SK-N-MC (cell line): ENCODE data around the gene LRRC8B.

ENCODE experiments used
- DNase-seq: peaks from one replicate; pipeline ENCODE4 v3.0.0-alpha.2; 2011; ENCODE audit warnings: low read depth, low spot score
- H3K27ac ChIP-seq: fragments of 200-600 bp; sonication (generic); 2 replicates; pipeline ENCODE4 v1.5.1; 2016; ENCODE audit warnings: mixed run types
- H3K36me3 ChIP-seq: fragments of 200-600 bp; sonication (generic); 2 replicates; pipeline ENCODE4 v1.6.1; 2017; ENCODE audit warnings: antibody characterized with exemption, low read length, mixed read lengths; ENCODE audit not compliant: insufficient read depth
- H3K4me3 ChIP-seq: fragments of 200-600 bp; sonication (generic); 2 replicates; pipeline ENCODE4 v1.5.1; 2016
- H3K9ac ChIP-seq: fragments of 200-600 bp; sonication (generic); 2 replicates; pipeline ENCODE4 v1.8.0; 2017; ENCODE audit warnings: mixed run types, mixed read lengths; ENCODE audit not compliant: insufficient read length
- H3K9me3 ChIP-seq: fragments of 200-600 bp; sonication (generic); 2 replicates; pipeline ENCODE4 v1.6.1; 2017; ENCODE audit warnings: low read depth, mild to moderate bottlenecking, antibody characterized with exemption, low read length, moderate library complexity, mixed read lengths
- EZH2 ChIP-seq: fragments of 200-600 bp; sonication (generic); IDR thresholded peaks from one replicate; pipeline ENCODE4 v1.6.1; 2017; ENCODE audit warnings: antibody characterized with exemption
- FOXP2 ChIP-seq: optimal IDR thresholded peaks from 2 replicates; pipeline ENCODE3; 2011; ENCODE audit warnings: mild to moderate bottlenecking, moderate library complexity; ENCODE audit not compliant: insufficient read depth; ENCODE audit errors: extremely low read length, control extremely low read depth
- POLR2AphosphoS5 ChIP-seq: IDR thresholded peaks from 2 replicates; pipeline ENCODE4 v1.6.1; 2012; ENCODE audit warnings: mild to moderate bottlenecking, low read depth, low read length, borderline replicate concordance

LRRC8B gene

DNA sequence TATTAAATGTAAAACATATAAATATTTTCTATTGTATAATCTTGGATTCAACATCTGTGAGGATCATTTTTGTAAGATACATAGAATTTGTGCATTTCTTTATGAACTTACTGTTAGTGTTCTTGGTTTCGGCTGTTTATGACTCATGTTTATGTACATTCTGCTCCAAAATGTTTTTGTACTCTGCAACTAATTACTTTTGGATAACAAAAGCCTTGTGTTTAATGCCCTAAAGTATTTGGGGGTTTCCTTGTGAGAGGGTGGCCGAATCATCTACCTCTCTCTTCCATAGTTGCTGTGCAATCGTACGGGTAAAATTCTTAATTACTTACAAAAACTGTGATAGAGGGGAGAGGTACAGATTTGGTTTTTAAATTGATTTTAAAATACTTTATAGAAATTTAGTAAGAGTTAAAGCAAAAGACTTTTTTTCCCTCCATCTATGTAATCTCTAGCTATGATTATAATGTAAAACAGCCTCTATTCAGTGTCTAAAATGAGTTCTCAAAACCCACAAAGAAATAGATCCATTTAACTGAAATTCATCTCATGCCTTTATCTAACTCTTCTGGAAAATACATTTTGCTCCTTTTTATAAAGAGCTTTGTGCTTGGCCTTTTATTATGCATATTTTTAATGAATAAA is 69.6 kb downstream of the LRRC8B start:
- H3K9me3 ChIP-seq: no peaks in the 10 kb centered on the region
- no peaks in the 10 kb centered on the region for H3K36me3 ChIP-seq
- H3K4me3 ChIP-seq: no peak overlapping the region
- DNase-seq: no peak
- no peak overlapping the region for H3K9ac ChIP-seq
- H3K27ac ChIP-seq: no peak overlapping the region
- TF ChIP-seq FOXP2 (no peak), POLR2AphosphoS5 (no peak), EZH2 (no peak)

DNA sequence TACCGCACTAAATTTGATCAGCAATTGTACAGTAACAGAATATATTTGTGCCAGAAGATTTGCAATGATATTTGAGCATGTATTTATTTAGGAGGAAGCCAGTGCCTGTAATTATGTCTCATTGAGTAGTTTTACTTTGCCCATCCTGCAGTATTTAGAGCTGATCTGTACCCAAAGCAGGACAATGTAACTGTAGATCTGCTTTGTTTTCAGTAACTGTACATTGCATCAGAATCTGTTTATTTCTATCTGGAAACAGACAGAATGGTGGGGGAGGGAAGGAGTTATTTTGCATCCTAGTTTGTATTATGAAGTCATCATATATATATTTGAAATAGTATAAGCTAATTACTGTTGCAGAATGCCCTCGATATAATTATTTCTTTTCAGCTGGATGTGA is 72.1 kb downstream of the LRRC8B start:
- no peak for DNase-seq
- no peak for TF ChIP-seq POLR2AphosphoS5
- no peak for TF ChIP-seq EZH2
- TF ChIP-seq FOXP2: no peak
- no peak overlapping the region for H3K4me3 ChIP-seq

DNA sequence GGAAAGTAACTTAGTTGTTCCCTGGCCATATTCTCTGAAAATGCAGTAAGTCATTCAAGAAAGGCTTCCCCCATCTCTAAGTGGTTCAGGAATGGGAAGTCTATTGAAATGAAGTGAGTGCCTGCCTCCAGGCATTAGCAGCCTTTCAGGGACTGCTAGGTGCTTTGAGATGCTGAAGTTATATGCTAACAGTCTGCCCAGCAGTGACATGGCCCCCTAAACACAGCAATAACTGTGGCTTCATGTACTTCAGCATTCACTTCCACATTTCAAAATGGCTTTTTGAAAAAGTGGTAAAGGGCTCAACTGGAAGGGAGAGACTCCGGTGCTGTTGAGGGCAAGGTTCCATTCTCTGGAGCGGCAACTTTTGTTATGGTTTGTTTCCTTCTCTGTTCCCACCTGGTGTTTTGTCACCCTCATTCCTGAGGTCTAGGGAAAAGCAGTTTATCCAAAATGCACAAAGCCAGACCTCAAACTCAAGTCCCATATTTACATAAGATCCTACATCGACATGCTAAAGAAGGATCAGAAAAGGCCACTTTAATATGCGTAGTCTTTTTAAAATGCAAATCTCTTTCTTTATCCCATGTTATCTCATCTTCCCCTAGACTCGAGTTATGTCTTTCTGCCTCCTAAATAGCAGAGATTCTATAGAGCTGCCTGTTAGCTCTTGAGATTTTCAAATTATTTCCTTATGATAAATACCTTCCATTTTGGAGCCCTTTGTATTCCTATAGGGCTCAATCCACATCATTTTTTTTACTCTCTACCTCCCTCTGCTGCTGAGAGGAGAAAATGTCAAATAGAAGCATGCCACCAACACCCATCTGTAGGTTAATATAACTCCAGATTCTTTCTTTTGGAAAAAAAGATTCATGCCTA is 74.1 kb downstream of the LRRC8B start:
- no peak for DNase-seq
- H3K4me3 ChIP-seq: no peak overlapping the region
- H3K9ac ChIP-seq: no peak overlapping the region
- no peak overlapping the region for H3K27ac ChIP-seq
- no peaks in the 10 kb centered on the region for H3K36me3 ChIP-seq
- H3K9me3 ChIP-seq: no peaks in the 10 kb centered on the region
- TF ChIP-seq POLR2AphosphoS5: no peak
- no peak for TF ChIP-seq FOXP2
- no peak for TF ChIP-seq EZH2

More for the DNA sequence above, 72.1 kb downstream of the LRRC8B start:
- H3K9me3 ChIP-seq: no peaks in the 10 kb centered on the region
- H3K27ac ChIP-seq: no peak overlapping the region
- no peaks in the 10 kb centered on the region for H3K36me3 ChIP-seq
- no peak overlapping the region for H3K9ac ChIP-seq

DNA sequence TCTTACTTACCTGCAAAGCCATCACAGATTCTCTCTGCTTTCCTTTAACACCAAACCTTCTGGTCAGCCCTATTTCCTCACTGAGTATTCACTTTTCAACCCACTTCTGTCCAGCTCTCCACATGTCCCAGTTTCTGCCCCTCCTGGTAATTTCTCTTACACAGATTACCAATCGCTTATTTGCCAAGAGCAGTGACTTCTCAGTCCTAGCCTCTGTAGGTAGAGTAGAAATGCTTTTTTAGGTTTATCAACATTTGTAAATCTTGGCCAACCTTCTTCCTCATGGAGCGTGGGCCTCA is 74.7 kb downstream of the LRRC8B start:
- no peaks in the 10 kb centered on the region for H3K36me3 ChIP-seq
- H3K9ac ChIP-seq: no peak overlapping the region
- H3K4me3 ChIP-seq: no peak overlapping the region
- H3K9me3 ChIP-seq: no peaks in the 10 kb centered on the region
- DNase-seq: no peak
- TF ChIP-seq POLR2AphosphoS5 (no peak), EZH2 (no peak), FOXP2 (no peak)
- H3K27ac ChIP-seq: no peak overlapping the region

DNA sequence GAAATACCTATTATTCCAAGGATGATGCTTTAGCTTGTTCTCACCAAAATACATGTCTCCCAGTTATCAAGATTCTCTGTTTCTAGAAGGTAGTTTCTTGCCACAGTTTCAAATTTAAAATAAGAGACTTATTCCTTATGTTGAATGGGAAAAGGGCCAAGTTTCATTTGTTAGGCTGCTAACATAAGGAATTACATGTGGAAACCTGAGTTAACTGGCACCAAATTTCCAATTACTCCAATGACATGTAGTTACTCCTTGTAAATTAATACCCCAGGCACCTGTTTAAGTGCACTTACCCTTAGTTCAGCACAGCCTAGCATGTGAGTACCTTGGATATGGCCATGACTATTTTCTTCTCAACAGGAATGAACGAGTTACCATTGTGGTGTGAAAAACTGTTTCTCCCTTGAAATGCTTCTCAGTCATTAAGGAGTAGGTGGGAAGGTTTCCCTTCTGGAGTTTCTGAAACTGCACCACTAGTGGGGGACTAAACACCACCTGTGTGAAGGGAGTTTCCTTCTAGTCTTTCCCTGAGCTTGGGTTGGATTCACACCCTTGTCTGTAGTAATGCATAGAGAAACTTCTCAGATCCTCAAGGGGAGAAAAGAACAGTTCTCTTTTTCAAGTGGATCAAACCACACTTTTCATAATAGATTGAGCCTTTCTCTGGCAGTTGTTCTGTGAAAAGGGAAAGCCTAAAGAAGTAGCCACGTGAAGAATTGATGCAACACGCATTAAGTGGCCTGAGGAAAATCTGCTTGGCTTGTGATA is 76.0 kb downstream of the LRRC8B start:
- Histone ChIP-seq H3K9ac (no peak overlapping the region), H3K4me3 (no peak overlapping the region), H3K27ac (no peak overlapping the region), H3K36me3 (no peaks in the 10 kb centered on the region), H3K9me3 (no peaks in the 10 kb centered on the region)
- no peak for TF ChIP-seq EZH2
- no peak for TF ChIP-seq POLR2AphosphoS5
- TF ChIP-seq FOXP2: no peak
- DNase-seq: no peak

DNA sequence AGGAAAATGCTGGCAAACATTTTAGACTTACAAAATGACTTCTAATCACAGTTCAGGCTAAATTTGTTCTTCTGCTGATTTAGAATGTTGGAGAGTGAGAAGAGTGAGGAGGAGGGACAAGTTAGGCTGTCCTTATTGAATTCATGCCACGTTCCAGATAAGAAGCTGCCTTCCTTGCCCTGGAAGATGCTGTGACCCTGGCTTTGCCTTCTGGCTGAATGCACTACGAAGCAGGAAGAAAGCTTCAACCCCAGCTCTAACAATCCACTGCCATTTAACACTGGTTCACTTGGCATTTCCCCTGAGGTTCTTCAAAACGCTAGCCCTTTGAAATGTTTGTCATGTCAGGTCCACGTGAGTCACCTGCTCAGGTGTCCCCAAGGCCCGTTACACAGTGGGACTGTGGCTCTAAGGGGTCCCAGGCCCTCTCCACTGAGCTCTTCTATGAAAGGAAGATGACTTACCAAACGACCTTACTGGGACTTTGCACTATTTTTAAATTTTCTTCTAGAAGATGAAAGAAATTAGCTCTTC is 78.3 kb downstream of the LRRC8B start:
- TF ChIP-seq FOXP2: no peak
- TF ChIP-seq POLR2AphosphoS5: no peak
- Histone ChIP-seq H3K4me3 (no peak overlapping the region), H3K27ac (no peak overlapping the region), H3K9ac (no peak overlapping the region), H3K9me3 (no peaks in the 10 kb centered on the region), H3K36me3 (no peaks in the 10 kb centered on the region)
- no peak for DNase-seq

DNA sequence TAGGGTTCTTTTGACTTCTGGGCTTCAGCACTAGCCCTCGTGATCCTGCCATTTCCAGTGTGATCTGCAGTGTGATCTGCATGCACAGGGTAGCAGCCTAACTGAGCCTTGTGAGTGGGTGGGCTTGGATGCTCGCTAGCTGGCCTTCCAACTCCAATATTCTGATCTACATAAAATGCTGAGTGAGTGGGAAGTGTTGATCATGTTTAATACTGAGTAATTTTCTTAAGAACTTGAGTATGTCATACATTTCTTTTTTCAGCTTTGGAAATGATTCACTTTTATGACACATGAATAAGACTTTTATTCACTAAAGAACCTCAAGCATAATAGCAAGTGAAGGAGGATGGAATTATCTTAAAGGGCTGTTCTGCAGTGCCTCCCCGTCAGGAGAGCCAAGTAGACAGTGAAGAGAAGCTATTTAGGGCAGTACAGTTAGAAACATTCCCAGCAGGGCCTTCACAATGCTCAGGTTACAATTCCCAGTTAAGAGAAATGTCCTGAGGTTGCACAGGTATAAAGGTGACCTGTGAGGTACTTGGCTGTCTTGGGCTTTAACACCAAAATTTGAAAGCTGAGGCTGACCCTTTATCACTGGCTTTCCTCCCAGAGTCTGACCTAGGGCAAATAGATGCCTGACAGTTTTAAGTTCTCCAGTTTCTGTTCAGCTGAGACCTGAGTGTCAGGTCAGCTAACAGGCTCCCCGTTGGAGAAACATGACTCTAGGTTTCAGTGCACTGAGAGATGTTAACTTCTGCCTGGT is 79.2 kb downstream of the LRRC8B start:
- TF ChIP-seq POLR2AphosphoS5 (no peak), FOXP2 (no peak), EZH2 (no peak)
- no peak for DNase-seq
- no peak overlapping the region for H3K4me3 ChIP-seq
- H3K36me3 ChIP-seq: no peaks in the 10 kb centered on the region
- H3K27ac ChIP-seq: no peak overlapping the region
- H3K9ac ChIP-seq: no peak overlapping the region
- no peaks in the 10 kb centered on the region for H3K9me3 ChIP-seq
